GM12801 (cell line): ENCODE measurements around the gene GATAD2A.

ENCODE experiments used
- TF ChIP-seq, protein P1 (sequence below): IDR thresholded peaks from one replicate; pipeline ENCODE4 v1.5.1; 2011; ENCODE audit warnings: control low read depth; ENCODE audit not compliant: insufficient read length; ENCODE audit errors: extremely low read depth

The GATAD2A gene

DNA sequence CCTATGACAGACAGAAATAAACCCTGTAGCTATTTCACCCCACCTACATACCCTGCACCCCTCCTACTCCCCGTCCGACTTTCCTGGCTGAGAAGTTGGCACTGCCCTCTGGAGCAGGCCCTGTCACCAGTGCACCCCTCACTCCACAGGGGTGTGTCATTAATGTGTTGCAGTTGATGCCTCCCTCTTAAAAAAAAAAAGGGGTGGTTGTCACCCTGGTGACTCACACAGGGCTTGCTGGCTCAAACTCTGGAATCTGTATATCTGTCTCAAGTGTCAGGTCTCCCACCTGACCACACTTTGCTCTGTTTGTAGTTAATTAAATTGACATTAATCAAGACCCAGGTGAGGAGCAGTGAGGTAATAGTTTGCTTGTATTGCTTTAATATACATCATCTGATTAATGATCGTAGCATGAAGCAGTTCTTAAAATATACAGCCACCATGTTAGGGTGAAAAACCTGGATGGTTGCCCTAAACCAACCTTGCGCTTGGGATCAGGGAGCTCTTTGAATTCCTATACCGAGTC, 2.0 kb upstream of the GATAD2A start:
- TF ChIP-seq, protein P1, sequence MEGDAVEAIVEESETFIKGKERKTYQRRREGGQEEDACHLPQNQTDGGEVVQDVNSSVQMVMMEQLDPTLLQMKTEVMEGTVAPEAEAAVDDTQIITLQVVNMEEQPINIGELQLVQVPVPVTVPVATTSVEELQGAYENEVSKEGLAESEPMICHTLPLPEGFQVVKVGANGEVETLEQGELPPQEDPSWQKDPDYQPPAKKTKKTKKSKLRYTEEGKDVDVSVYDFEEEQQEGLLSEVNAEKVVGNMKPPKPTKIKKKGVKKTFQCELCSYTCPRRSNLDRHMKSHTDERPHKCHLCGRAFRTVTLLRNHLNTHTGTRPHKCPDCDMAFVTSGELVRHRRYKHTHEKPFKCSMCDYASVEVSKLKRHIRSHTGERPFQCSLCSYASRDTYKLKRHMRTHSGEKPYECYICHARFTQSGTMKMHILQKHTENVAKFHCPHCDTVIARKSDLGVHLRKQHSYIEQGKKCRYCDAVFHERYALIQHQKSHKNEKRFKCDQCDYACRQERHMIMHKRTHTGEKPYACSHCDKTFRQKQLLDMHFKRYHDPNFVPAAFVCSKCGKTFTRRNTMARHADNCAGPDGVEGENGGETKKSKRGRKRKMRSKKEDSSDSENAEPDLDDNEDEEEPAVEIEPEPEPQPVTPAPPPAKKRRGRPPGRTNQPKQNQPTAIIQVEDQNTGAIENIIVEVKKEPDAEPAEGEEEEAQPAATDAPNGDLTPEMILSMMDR, result no peak

DNA sequence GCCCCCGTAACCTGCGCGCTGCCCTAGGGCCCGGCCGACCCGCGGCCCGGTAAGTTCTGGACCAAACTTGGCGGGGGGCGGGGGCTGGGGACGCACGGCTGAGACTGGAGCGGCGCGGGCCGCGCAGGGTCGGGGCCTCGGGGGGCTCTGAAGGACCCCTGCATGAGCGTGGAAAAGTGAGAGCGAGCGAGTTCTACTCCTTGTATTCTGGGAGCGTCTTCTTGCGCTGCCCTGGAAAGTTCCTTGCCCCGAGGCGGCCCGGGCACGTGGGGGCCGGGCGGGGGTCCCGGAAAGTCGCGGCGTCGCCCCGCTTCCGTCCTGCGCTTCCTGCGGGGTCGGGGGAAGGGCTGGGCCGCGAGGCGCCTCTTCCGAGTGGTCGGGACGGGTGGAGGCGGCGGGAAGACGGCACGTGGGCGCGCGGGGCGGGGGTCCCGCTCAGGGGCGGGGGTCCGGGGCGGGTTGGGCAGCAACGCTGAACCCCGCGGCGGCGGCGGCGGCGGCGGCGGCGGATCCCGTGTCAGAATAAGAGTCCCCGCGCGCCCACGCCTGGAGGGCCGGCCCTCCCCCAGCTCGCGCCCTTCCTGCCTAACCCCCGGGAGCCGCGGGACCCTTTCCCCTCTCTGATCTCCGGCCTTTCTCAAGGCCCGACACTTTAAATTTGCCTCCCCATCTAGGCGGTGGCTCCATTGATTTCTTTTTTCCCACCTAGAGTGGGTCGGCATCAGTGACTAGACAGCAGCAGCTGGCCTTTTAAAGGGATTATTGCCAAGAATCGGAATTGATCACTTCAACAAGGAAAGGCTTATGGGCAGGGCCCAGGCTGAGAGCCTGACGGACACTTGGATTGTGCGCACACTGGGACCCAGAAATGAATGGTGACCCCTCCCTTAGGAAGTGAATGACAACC, 749 bp downstream of the GATAD2A start:
- TF ChIP-seq, protein P1, result no peak

DNA sequence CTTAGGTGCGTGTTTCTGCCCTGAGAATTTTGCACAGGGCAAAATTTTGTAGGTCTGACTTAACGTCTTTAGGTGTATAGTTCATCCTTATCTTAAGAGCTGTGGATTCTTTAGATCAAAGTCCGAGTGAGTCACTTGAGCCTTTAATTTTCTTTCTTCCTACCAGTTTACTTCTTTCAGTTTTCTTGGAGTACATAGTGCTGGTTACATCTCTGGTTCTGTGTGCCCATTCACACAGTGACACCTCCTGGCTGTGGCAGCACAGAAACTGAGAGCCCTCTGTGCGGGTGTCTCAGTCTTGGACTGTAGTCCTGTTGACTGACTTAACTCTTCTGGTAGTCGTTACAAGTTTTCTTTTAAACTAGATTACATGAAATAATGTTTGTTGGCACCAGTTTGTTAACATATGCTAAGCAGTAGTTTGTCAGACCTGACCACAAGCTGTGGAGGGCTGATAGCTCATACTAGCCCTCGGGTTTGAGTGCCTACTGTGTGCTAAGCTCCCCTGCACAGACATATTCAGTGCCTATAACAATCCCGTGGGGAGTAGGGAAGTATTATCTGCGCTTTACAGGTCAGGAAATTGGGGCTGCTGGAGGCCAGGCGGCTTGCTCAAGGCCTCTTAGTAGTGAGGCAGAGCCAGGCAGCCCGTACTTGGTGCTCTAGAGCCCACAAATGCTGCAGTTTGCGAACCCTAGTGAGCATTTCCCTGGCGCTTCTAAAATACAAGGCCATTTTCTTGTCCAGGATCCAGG, 1.6 kb downstream of the GATAD2A start:
- TF ChIP-seq, protein P1, result no peak

DNA sequence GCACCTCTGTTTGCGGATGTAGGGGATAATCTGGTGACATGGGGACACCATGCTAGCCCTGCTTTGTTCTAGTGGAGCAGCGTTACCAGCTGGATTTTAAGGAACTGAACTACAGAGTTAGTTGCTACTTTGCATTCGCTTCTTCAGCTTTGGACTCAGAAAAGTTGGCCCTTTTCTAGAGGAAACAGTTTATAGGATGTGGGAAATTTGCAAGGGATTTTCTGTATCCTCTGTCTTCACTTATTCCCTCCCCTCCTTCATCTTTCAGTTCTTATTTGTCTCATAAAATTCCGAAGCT, 2.1 kb downstream of the GATAD2A start:
- TF ChIP-seq, protein P1, result no peak

DNA sequence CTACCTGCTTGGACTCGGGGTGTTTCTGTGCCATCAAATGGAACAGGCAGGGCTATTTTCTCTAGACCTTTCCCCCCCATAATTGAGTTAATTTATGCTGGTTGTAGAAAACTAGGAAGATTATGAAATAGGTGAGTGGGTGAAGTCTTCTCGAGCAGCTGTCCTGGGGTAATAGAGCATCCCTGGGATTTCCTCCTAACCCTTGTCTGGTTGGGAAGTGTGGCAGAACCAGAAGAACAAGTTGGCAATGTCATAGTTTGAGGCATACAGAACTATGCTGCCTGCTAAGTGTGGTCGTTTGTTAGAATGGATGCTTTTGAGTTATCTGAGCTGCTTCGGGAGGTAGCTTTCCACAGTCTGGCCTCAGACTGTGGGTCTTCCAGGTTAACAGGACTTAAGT, 3.7 kb downstream of the GATAD2A start:
- TF ChIP-seq, protein P1, result no peak

DNA sequence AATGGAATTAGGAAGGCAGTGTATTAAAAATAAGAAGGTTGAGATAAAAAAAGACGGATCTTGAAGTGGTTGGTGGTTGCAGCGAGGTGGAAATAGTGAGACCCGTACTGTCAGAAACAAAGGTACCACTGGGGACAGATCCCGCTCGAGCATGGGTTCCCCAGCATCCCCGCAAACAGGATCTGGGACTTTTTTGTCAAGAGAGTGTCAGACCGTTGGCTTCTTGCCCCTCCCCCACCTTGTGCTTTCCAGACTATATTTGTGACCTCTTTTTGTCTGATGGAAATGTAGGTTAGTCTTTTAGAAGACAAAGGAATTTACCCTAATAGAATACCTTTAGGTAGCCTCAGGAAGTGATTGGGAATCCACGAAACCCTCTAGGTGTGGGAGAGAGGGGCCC, 4.2 kb downstream of the GATAD2A start:
- TF ChIP-seq, protein P1, result no peak
